Measurements from ENCODE around the gene FAM83F.

Gene FAM83F

GRCh38 chr22:40036126-40036525 lies 41.4 kb downstream of the FAM83F start:
- DNase-seq (ENCODE audit: low spot score) = no peak

- peak; percentile 91 for DNase-seq (ENCODE audit: low spot score)
Measured at GRCh38 chr22:40036591-40037225, 42.0 kb downstream of the FAM83F start.

- no peak for DNase-seq (ENCODE audit: low spot score)
Measured at GRCh38 chr22:40037320-40037719, 42.6 kb downstream of the FAM83F start.

GRCh38 chr22:40039482-40040115 lies 44.8 kb downstream of the FAM83F start:
- DNase-seq (ENCODE audit: low spot score) = peak; percentile 22

- peak; percentile 84 for DNase-seq (ENCODE audit: low spot score)
Measured at GRCh38 chr22:40040927-40041326, 46.2 kb downstream of the FAM83F start.

- DNase-seq (ENCODE audit: low spot score) = no peak
Measured at GRCh38 chr22:40041366-40042137, 46.8 kb downstream of the FAM83F start.

- DNase-seq (ENCODE audit: low spot score) = peak; percentile 34
Measured at GRCh38 chr22:40042312-40042711, 47.6 kb downstream of the FAM83F start.

GRCh38 chr22:40043081-40043480 lies 48.3 kb downstream of the FAM83F start:
- peak; percentile 87 for DNase-seq (ENCODE audit: low spot score)

- no peak for DNase-seq (ENCODE audit: low spot score)
Measured at GRCh38 chr22:40043793-40044101, 49.0 kb downstream of the FAM83F start.

GRCh38 chr22:40044102-40044869 lies 49.5 kb downstream of the FAM83F start:
- DNase-seq (ENCODE audit: low spot score) = peak; percentile 99

GRCh38 chr22:40044870-40045834 lies 50.4 kb downstream of the FAM83F start:
- peak; percentile 35 for DNase-seq (ENCODE audit: low spot score)

GRCh38 chr22:40046126-40046525 lies 51.4 kb downstream of the FAM83F start:
- no peak for DNase-seq (ENCODE audit: low spot score)

GRCh38 chr22:40050258-40050657 lies 55.5 kb downstream of the FAM83F start:
- DNase-seq (ENCODE audit: low spot score) = no peak

- no peak for DNase-seq (ENCODE audit: low spot score)
Measured at GRCh38 chr22:40051322-40051721, 56.6 kb downstream of the FAM83F start.

GRCh38 chr22:40053460-40053859 lies 58.7 kb downstream of the FAM83F start:
- no peak for DNase-seq (ENCODE audit: low spot score)

- DNase-seq (ENCODE audit: low spot score) = no peak
Measured at GRCh38 chr22:40054486-40054885, 59.7 kb downstream of the FAM83F start.

- no peak for DNase-seq (ENCODE audit: low spot score)
Measured at GRCh38 chr22:40055143-40055883, 60.6 kb downstream of the FAM83F start.

GRCh38 chr22:40056154-40056553 lies 61.4 kb downstream of the FAM83F start:
- DNase-seq (ENCODE audit: low spot score) = no peak

- no peak for DNase-seq (ENCODE audit: low spot score)
Measured at GRCh38 chr22:40056559-40056958, 61.8 kb downstream of the FAM83F start.

- DNase-seq (ENCODE audit: low spot score) = no peak
Measured at GRCh38 chr22:40057652-40058051, 62.9 kb downstream of the FAM83F start.

- DNase-seq (ENCODE audit: low spot score) = peak; percentile 54
Measured at GRCh38 chr22:40058265-40058664, 63.5 kb downstream of the FAM83F start.

Measured in cerebellar cortex (tissue), 1 donor.